HG03108 (cell line): ENCODE measurements around the gene MYO7A.

Experiments
- ATAC-seq: cut with Tn5 transposase; IDR thresholded peaks from one replicate; pipeline ENCODE4 v1.9.1; 2021; ENCODE audit warnings: moderate library complexity; ENCODE audit not compliant: unreplicated experiment

Gene MYO7A

GRCh38 chr11:77262803-77263202 is 134.8 kb downstream of the MYO7A start:
- ATAC-seq: no peak
